OCI-LY3 (cell line): Measurements from ENCODE around the gene C2orf68.

ENCODE experiments used
- EZH2phosphoT487 ChIP-seq: fragments of 200-600 bp; shearing (Covaris generic); IDR thresholded peaks from 2 replicates; pipeline ENCODE4 v1.6.1; 2018; ENCODE audit warnings: antibody characterized with exemption, mixed run types, low read depth
- TF ChIP-seq, protein P1 (sequence below): fragments of 200-600, 300-600 bp; sonication (generic); IDR thresholded peaks from 2 replicates; pipeline ENCODE4 v1.5.1; 2014; ENCODE audit warnings: antibody characterized with exemption, low read length, low read depth

DNA sequence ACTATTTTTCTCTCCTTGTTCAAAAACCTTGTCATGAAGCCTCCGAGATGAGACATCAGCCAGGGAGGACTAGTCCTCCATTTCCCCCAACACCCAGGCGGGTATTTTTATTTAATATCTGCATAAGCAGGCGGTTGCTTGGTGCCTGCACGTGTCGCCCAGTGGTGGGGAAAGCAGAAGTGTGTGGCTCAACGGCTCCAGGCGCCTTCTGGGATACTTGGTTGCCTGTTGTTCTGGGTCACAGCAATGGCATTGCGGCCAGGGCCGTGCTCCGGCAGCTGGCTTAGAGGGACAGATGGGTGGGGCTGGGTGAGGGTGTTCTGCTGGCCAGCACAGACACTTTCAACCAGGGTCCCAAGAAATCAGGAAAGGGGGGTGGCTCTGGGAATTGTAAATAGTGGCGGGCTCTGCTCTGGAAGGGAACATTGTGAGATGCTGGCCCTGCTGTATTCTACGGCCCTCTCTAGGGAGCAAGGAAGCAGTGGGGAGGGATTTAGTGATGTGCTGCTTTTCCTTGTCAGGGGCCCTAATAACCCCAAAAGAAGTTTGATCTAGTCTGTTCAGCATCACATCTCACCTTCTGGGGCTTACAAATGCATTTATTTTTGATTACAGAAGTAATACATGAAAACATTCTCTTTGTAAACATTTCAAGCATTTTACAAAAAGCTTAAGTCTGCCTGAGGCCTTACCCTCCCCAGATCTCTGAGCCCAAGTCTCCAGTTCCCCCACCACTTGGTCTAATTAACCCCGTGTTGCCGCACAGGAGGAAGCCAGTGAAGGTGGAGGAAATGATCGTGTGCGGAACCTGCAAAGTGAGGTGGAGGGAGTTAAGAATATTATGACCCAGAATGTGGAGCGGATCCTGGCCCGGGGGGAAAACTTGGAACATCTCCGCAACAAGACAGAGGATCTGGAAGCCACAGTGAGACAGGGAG lies 33.4 kb downstream of the C2orf68 start:
- TF ChIP-seq, protein P1, sequence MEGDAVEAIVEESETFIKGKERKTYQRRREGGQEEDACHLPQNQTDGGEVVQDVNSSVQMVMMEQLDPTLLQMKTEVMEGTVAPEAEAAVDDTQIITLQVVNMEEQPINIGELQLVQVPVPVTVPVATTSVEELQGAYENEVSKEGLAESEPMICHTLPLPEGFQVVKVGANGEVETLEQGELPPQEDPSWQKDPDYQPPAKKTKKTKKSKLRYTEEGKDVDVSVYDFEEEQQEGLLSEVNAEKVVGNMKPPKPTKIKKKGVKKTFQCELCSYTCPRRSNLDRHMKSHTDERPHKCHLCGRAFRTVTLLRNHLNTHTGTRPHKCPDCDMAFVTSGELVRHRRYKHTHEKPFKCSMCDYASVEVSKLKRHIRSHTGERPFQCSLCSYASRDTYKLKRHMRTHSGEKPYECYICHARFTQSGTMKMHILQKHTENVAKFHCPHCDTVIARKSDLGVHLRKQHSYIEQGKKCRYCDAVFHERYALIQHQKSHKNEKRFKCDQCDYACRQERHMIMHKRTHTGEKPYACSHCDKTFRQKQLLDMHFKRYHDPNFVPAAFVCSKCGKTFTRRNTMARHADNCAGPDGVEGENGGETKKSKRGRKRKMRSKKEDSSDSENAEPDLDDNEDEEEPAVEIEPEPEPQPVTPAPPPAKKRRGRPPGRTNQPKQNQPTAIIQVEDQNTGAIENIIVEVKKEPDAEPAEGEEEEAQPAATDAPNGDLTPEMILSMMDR, result no peak
- no peak for TF ChIP-seq EZH2phosphoT487
